HEK293 (cell line): ENCODE results near the gene USP21.

Experiments
- BCL6B ChIP-seq: fragments of 450-650 bp; formaldehyde crosslinking; IDR thresholded peaks from 2 replicates; pipeline ENCODE4 v1.5.1; 2017; ENCODE audit warnings: missing biosample characterization, missing genetic modification characterization
- ELK4 ChIP-seq: IDR thresholded peaks from 2 replicates; pipeline ENCODE4 v1.6.1; 2011; ENCODE audit warnings: mild to moderate bottlenecking, low read depth, low read length, borderline replicate concordance
- GLIS2 ChIP-seq: fragments of 450-650 bp; formaldehyde crosslinking; IDR thresholded peaks from 2 replicates; pipeline ENCODE4 v1.5.1; 2016; ENCODE audit warnings: missing biosample characterization, missing genetic modification characterization
- HOXD13 ChIP-seq: sonication (generic); formaldehyde crosslinking; IDR thresholded peaks from 2 replicates; pipeline ENCODE4 v1.8.0; 2022; ENCODE audit warnings: missing genetic modification reagents, borderline replicate concordance
- KLF10 ChIP-seq: fragments of 450-650 bp; IDR thresholded peaks from 2 replicates; pipeline ENCODE4 v1.5.1; 2018; ENCODE audit warnings: missing biosample characterization, mild to moderate bottlenecking, missing genetic modification characterization
- RBAK ChIP-seq: fragments of 450-650 bp; formaldehyde crosslinking; IDR thresholded peaks from 2 replicates; pipeline ENCODE4 v1.5.1; 2016; ENCODE audit warnings: missing biosample characterization, missing genetic modification characterization
- SALL2 ChIP-seq: fragments of 450-650 bp; formaldehyde crosslinking; IDR thresholded peaks from 2 replicates; pipeline ENCODE4 v1.5.0; 2017; ENCODE audit warnings: missing biosample characterization, mild to moderate bottlenecking, missing genetic modification characterization, borderline replicate concordance
- TRIM28 ChIP-seq: IDR thresholded peaks from 2 replicates; pipeline ENCODE4 v1.6.1; 2011; ENCODE audit warnings: low read length, control low read depth, borderline replicate concordance
- TSHZ1 ChIP-seq: fragments of 450-650 bp; formaldehyde crosslinking; IDR thresholded peaks from 2 replicates; pipeline ENCODE4 v1.5.1; 2016; ENCODE audit warnings: missing biosample characterization, missing genetic modification characterization, borderline replicate concordance
- ZBTB20 ChIP-seq: fragments of 450-650 bp; formaldehyde crosslinking; IDR thresholded peaks from 2 replicates; pipeline ENCODE4 v1.5.1; 2016; ENCODE audit warnings: missing biosample characterization, missing genetic modification characterization
- ZIC2 ChIP-seq: fragments of 450-650 bp; formaldehyde crosslinking; IDR thresholded peaks from 2 replicates; pipeline ENCODE4 v1.5.1; 2016; ENCODE audit warnings: missing biosample characterization, missing genetic modification characterization
- ZNF138 ChIP-seq: fragments of 450-650 bp; formaldehyde crosslinking; IDR thresholded peaks from 2 replicates; pipeline ENCODE4 v1.5.1; 2016; ENCODE audit warnings: missing biosample characterization, missing genetic modification characterization, borderline replicate concordance
- ZNF239 ChIP-seq: fragments of 450-650 bp; formaldehyde crosslinking; IDR thresholded peaks from 2 replicates; pipeline ENCODE4 v1.5.1; 2016; ENCODE audit warnings: missing biosample characterization, missing genetic modification characterization
- ZNF266 ChIP-seq: fragments of 450-650 bp; formaldehyde crosslinking; IDR thresholded peaks from 2 replicates; pipeline ENCODE4 v1.5.1; 2016; ENCODE audit warnings: missing biosample characterization, missing genetic modification characterization, low read depth
- ZNF366 ChIP-seq: fragments of 450-650 bp; formaldehyde crosslinking; conservative IDR thresholded peaks from 2 replicates; pipeline ENCODE4 v1.5.1; 2016; ENCODE audit warnings: missing biosample characterization, missing genetic modification characterization
- ZNF571 ChIP-seq: fragments of 450-650 bp; formaldehyde crosslinking; IDR thresholded peaks from 2 replicates; pipeline ENCODE4 v1.5.0; 2017; ENCODE audit warnings: missing biosample characterization, missing genetic modification characterization
- ZNF629 ChIP-seq: fragments of 450-650 bp; formaldehyde crosslinking; IDR thresholded peaks from 2 replicates; pipeline ENCODE4 v1.5.1; 2017; ENCODE audit warnings: missing biosample characterization, missing genetic modification characterization
- ZNF747 ChIP-seq: fragments of 450-650 bp; formaldehyde crosslinking; IDR thresholded peaks from 2 replicates; pipeline ENCODE4 v1.5.1; 2016; ENCODE audit warnings: missing biosample characterization, missing genetic modification characterization
- ZNF830 ChIP-seq: fragments of 450-650 bp; IDR thresholded peaks from 2 replicates; pipeline ENCODE4 v1.5.0; 2018; ENCODE audit warnings: missing biosample characterization, missing genetic modification characterization, low read depth, mild to moderate bottlenecking, moderate library complexity
- ZSCAN4 ChIP-seq: fragments of 450-650 bp; formaldehyde crosslinking; IDR thresholded peaks from 2 replicates; pipeline ENCODE4 v1.5.1; 2017; ENCODE audit warnings: missing biosample characterization, missing genetic modification characterization
- ZXDB ChIP-seq: fragments of 450-650 bp; formaldehyde crosslinking; IDR thresholded peaks from 2 replicates; pipeline ENCODE4 v1.5.1; 2016; ENCODE audit warnings: missing biosample characterization, missing genetic modification characterization
- TF ChIP-seq, protein P1 (sequence below): fragments of 450-650 bp; formaldehyde crosslinking; IDR thresholded peaks from 2 replicates; pipeline ENCODE4 v1.5.1; 2016; ENCODE audit warnings: missing biosample characterization, missing genetic modification characterization, low read depth
- TF ChIP-seq, protein P2 (sequence below): fragments of 450-650 bp; formaldehyde crosslinking; conservative IDR thresholded peaks from 2 replicates; pipeline ENCODE4 v1.5.1; 2016; ENCODE audit warnings: low read depth, missing biosample characterization, missing genetic modification characterization
- TF ChIP-seq, protein P3 (sequence below): fragments of 450-650 bp; formaldehyde crosslinking; IDR thresholded peaks from 2 replicates; pipeline ENCODE4 v1.5.1; 2017; ENCODE audit warnings: missing biosample characterization, mild to moderate bottlenecking, missing genetic modification characterization, moderate library complexity

Gene USP21

DNA sequence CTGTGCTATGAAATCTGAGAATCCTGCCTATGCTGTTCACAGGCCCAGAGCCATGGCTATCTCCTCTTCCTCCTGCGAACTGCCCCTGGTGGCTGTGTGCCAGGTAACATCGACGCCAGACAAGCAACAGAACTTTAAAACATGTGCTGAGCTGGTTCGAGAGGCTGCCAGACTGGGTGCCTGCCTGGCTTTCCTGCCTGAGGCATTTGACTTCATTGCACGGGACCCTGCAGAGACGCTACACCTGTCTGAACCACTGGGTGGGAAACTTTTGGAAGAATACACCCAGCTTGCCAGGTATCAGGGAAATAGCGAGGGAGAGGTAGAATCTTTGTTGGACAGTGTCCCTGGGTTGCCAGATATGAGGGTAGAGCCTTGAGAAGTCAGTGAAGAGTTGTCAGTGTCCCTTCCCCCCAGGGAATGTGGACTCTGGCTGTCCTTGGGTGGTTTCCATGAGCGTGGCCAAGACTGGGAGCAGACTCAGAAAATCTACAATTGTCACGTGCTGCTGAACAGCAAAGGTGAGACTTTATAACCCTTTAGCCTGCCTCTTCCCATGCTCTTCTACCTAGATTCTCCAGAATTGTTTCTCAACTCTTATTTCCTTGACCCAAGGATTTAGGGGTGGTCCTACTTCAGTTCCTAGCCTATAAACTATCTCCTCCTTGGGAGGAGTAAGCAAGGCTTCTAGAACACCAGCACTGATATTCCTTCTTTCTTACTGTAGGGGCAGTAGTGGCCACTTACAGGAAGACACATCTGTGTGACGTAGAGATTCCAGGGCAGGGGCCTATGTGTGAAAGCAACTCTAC lies 40.0 kb upstream of the USP21 start (continued):
- TF ChIP-seq, protein P1, sequence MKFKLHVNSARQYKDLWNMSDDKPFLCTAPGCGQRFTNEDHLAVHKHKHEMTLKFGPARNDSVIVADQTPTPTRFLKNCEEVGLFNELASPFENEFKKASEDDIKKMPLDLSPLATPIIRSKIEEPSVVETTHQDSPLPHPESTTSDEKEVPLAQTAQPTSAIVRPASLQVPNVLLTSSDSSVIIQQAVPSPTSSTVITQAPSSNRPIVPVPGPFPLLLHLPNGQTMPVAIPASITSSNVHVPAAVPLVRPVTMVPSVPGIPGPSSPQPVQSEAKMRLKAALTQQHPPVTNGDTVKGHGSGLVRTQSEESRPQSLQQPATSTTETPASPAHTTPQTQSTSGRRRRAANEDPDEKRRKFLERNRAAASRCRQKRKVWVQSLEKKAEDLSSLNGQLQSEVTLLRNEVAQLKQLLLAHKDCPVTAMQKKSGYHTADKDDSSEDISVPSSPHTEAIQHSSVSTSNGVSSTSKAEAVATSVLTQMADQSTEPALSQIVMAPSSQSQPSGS (tag by site-specific recombination) = no peak
- TF ChIP-seq ZNF138 = no peak
- TF ChIP-seq ZNF266 (tag by site-specific recombination) = no peak
- TF ChIP-seq ELK4 = no peak
- TF ChIP-seq ZNF629 (tag by site-specific recombination) = peak; percentile 42; the same call in 1 of the 2 replicates
- no peak for TF ChIP-seq GLIS2
- TF ChIP-seq BCL6B (tag by site-specific recombination) = no peak
- no peak for TF ChIP-seq ZNF830 (tag by site-specific recombination)
- TF ChIP-seq RBAK (tag by site-specific recombination) = no peak
- peak; percentile 19; the same call in 1 of the 2 replicates for TF ChIP-seq ZXDB
- TF ChIP-seq SALL2 = no peak
- TF ChIP-seq HOXD13 (CRISPR knock-in tag) = no peak
- TF ChIP-seq, protein P2, sequence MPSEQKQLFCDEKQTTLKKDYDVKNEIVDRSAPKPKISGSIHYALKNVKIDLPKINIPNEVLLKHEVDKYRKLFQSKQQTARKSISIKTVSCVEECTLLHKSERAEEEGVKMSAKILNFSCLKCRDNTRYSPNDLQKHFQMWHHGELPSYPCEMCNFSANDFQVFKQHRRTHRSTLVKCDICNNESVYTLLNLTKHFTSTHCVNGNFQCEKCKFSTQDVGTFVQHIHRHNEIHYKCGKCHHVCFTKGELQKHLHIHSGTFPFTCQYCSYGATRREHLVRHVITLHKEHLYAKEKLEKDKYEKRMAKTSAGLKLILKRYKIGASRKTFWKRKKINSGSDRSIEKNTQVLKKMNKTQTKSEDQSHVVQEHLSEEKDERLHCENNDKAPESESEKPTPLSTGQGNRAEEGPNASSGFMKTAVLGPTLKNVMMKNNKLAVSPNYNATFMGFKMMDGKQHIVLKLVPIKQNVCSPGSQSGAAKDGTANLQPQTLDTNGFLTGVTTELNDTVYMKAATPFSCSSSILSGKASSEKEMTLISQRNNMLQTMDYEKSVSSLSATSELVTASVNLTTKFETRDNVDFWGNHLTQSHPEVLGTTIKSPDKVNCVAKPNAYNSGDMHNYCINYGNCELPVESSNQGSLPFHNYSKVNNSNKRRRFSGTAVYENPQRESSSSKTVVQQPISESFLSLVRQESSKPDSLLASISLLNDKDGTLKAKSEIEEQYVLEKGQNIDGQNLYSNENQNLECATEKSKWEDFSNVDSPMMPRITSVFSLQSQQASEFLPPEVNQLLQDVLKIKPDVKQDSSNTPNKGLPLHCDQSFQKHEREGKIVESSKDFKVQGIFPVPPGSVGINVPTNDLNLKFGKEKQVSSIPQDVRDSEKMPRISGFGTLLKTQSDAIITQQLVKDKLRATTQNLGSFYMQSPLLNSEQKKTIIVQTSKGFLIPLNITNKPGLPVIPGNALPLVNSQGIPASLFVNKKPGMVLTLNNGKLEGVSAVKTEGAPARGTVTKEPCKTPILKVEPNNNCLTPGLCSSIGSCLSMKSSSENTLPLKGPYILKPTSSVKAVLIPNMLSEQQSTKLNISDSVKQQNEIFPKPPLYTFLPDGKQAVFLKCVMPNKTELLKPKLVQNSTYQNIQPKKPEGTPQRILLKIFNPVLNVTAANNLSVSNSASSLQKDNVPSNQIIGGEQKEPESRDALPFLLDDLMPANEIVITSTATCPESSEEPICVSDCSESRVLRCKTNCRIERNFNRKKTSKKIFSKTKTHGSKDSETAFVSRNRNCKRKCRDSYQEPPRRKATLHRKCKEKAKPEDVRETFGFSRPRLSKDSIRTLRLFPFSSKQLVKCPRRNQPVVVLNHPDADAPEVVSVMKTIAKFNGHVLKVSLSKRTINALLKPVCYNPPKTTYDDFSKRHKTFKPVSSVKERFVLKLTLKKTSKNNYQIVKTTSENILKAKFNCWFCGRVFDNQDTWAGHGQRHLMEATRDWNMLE (tag by site-specific recombination) = no peak
- no peak for TF ChIP-seq TRIM28
- no peak for TF ChIP-seq KLF10 (tag by site-specific recombination)
- TF ChIP-seq ZNF571 (tag by site-specific recombination) = no peak
- TF ChIP-seq ZSCAN4 (tag by site-specific recombination) = no peak
- TF ChIP-seq TSHZ1 (tag by site-specific recombination) = no peak
- TF ChIP-seq, protein P3, sequence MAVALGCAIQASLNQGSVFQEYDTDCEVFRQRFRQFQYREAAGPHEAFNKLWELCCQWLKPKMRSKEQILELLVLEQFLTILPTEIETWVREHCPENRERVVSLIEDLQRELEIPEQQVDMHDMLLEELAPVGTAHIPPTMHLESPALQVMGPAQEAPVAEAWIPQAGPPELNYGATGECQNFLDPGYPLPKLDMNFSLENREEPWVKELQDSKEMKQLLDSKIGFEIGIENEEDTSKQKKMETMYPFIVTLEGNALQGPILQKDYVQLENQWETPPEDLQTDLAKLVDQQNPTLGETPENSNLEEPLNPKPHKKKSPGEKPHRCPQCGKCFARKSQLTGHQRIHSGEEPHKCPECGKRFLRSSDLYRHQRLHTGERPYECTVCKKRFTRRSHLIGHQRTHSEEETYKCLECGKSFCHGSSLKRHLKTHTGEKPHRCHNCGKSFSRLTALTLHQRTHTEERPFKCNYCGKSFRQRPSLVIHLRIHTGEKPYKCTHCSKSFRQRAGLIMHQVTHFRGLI (tag by site-specific recombination) = no peak
- no peak for TF ChIP-seq ZIC2 (tag by site-specific recombination)
- no peak for TF ChIP-seq ZNF366 (tag by site-specific recombination)
- no peak for TF ChIP-seq ZNF747
- no peak for TF ChIP-seq ZNF239 (tag by site-specific recombination)
- TF ChIP-seq ZBTB20 (tag by site-specific recombination) = 0 out of 2 replicates have a peak, but pooled peaks have one; percentile 27
